Astrocyte (in vitro differentiated cells and primary cell): Measurements from ENCODE around the gene RTL5. TPM values are rescaled to one million over a fixed set of nuclear protein-coding genes. Genes with fewer than 3 reads are reported as not detected.

Source experiments
- DNase-seq: peaks from one replicate; pipeline ENCODE4 v3.0.0-alpha.2; 2010; ENCODE audit warnings: low read depth
- FAIRE-seq: peaks from 2 replicates; lab custom pipeline; 2011; peaks lifted over from hg19 to GRCh38; lab: Jason Lieb, UNC
- H2AFZ ChIP-seq: 2 replicates; pipeline ENCODE4 v1.6.0; 2012; ENCODE audit warnings: low read depth, low read length, inconsistent platforms
- H3K27ac ChIP-seq: 2 replicates; pipeline ENCODE4 v1.5.1; 2011; ENCODE audit warnings: low read depth, low read length, inconsistent platforms
- H3K27me3 ChIP-seq: 2 replicates; pipeline ENCODE4 v1.6.0; 2011; ENCODE audit warnings: low read length, inconsistent platforms; ENCODE audit not compliant: insufficient read depth
- H3K36me3 ChIP-seq: 2 replicates; pipeline ENCODE4 v1.5.1; 2011; ENCODE audit warnings: low read length, inconsistent platforms; ENCODE audit not compliant: insufficient read depth
- H3K4me1 ChIP-seq: 2 replicates; pipeline ENCODE4 v1.5.1; 2011; ENCODE audit warnings: low read length, inconsistent platforms; ENCODE audit not compliant: insufficient read depth
- H3K4me2 ChIP-seq: 2 replicates; pipeline ENCODE4 v1.6.0; 2012; ENCODE audit warnings: low read length, inconsistent platforms
- H3K4me3 ChIP-seq: 2 replicates; pipeline ENCODE4 v1.5.1; 2011; ENCODE audit warnings: low read depth, mild to moderate bottlenecking, low read length, inconsistent platforms; ENCODE audit not compliant: insufficient read depth
- H3K79me2 ChIP-seq: 2 replicates; pipeline ENCODE4 v1.6.0; 2012; ENCODE audit warnings: mild to moderate bottlenecking, low read length, inconsistent platforms; ENCODE audit not compliant: insufficient read depth
- H3K9ac ChIP-seq: 2 replicates; pipeline ENCODE4 v1.6.0; 2012; ENCODE audit warnings: mild to moderate bottlenecking, low read length, inconsistent platforms
- H3K9me3 ChIP-seq: 2 replicates; pipeline ENCODE4 v1.5.1; 2012; ENCODE audit warnings: low read depth, mild to moderate bottlenecking, low read length, inconsistent platforms; ENCODE audit not compliant: insufficient read depth
- H4K20me1 ChIP-seq: 2 replicates; pipeline ENCODE4 v1.6.0; 2012; ENCODE audit warnings: low read length, inconsistent platforms; ENCODE audit not compliant: insufficient read depth
- H3K27ac Mint-ChIP-seq: one replicate; pipeline ENCODE4 v1.8.0; 2021; ENCODE audit warnings: mild to moderate bottlenecking, mixed read lengths; ENCODE audit not compliant: unreplicated experiment
- H3K27me3 Mint-ChIP-seq: one replicate; pipeline ENCODE4 v1.8.0; 2021; ENCODE audit warnings: low read depth, mixed read lengths; ENCODE audit not compliant: unreplicated experiment
- H3K36me3 Mint-ChIP-seq: one replicate; pipeline ENCODE4 v1.8.0; 2021; ENCODE audit warnings: low read depth, mixed read lengths; ENCODE audit not compliant: unreplicated experiment
- H3K4me1 Mint-ChIP-seq: one replicate; pipeline ENCODE4 v1.8.0; 2021; ENCODE audit warnings: low read depth, mixed read lengths; ENCODE audit not compliant: unreplicated experiment
- H3K4me3 Mint-ChIP-seq: one replicate; pipeline ENCODE4 v1.8.0; 2021; ENCODE audit warnings: mild to moderate bottlenecking, moderate library complexity, mixed read lengths; ENCODE audit not compliant: unreplicated experiment
- H3K9me3 Mint-ChIP-seq: one replicate; pipeline ENCODE4 v1.8.0; 2021; ENCODE audit warnings: mild to moderate bottlenecking, mixed read lengths; ENCODE audit not compliant: unreplicated experiment
- EZH2 ChIP-seq: IDR thresholded peaks from 2 replicates; pipeline ENCODE4 v1.6.1; 2012; ENCODE audit warnings: mild to moderate bottlenecking, low read length, inconsistent platforms; ENCODE audit not compliant: insufficient read depth
- total RNA-seq: library from RNA; stranded (reverse); gene quantifications from 2 replicates; pipeline ENCODE4 v1.2.1, GENCODE V29; 2021
- TF ChIP-seq, protein P1 (sequence below): IDR thresholded peaks from 2 replicates; pipeline ENCODE4 v1.5.1; 2011; ENCODE audit warnings: low read depth, mild to moderate bottlenecking, inconsistent platforms, low read length, moderate library complexity; ENCODE audit not compliant: insufficient read depth

RTL5 gene
- total RNA-seq, 1 donor from 2014 or later: 16.1 TPM

DNA sequence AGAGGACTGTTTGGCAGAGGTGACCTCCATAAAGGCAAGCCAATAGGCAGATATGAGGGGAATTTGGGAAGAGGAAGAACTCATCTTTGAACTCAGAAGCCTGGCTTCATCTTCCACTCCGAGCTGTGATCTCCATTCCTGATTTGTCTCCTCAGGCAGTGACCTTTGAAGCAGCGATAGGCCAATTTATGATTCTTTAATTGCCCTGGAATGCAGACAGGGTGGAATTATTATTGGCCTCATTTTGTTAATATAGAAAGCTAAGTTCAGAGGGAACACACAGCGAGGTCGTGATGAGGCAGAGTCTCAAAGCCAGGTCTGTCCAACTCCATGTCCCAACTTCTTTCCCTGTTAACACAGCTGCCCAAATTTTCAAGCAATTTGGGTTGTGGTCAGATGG is 16.9 kb downstream of the RTL5 start:
- H3K9me3 ChIP-seq: no peaks in the 10 kb centered on the region
- no peak overlapping the region for H3K27ac Mint-ChIP-seq
- H3K4me1 Mint-ChIP-seq: no peaks in the 10 kb centered on the region
- no peak overlapping the region for H2AFZ ChIP-seq
- H3K27me3 Mint-ChIP-seq: no peaks in the 10 kb centered on the region
- no peak for TF ChIP-seq EZH2
- TF ChIP-seq, protein P1, sequence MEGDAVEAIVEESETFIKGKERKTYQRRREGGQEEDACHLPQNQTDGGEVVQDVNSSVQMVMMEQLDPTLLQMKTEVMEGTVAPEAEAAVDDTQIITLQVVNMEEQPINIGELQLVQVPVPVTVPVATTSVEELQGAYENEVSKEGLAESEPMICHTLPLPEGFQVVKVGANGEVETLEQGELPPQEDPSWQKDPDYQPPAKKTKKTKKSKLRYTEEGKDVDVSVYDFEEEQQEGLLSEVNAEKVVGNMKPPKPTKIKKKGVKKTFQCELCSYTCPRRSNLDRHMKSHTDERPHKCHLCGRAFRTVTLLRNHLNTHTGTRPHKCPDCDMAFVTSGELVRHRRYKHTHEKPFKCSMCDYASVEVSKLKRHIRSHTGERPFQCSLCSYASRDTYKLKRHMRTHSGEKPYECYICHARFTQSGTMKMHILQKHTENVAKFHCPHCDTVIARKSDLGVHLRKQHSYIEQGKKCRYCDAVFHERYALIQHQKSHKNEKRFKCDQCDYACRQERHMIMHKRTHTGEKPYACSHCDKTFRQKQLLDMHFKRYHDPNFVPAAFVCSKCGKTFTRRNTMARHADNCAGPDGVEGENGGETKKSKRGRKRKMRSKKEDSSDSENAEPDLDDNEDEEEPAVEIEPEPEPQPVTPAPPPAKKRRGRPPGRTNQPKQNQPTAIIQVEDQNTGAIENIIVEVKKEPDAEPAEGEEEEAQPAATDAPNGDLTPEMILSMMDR: no peak
- H3K4me1 ChIP-seq: no peaks in the 10 kb centered on the region
- H3K27ac ChIP-seq: no peak overlapping the region
- H3K4me3 Mint-ChIP-seq: no peak overlapping the region
- no peak overlapping the region for H3K9ac ChIP-seq
- H3K36me3 Mint-ChIP-seq: no peaks in the 10 kb centered on the region
- no peaks in the 10 kb centered on the region for H3K36me3 ChIP-seq
- H3K4me3 ChIP-seq: no peak overlapping the region
- FAIRE-seq (no peak), DNase-seq (no peak)
- H3K79me2 ChIP-seq: no peaks in the 10 kb centered on the region
- H3K4me2 ChIP-seq: no peak overlapping the region
- H4K20me1 ChIP-seq: no peaks in the 10 kb centered on the region
- H3K9me3 Mint-ChIP-seq: no peaks in the 10 kb centered on the region
- no peaks in the 10 kb centered on the region for H3K27me3 ChIP-seq

DNA sequence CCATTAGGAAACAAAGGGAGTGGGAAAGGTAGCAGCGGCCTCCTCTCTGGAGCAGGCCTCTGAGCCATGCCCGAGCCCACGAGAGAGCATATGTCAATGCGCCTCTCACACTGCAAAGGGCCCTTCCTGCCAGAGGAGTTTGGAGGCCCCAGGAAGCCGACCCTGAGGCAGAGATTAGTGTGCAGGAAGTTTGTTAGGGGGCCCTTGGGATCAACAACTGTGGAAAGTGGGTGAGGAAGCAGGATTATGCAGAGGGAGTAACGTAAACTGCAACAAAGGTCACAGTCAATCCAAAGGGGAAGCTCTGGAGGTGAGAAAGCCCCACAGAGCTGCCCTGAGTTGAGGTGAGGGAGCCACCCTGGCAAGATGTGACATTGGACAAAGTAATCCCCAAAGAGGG is 17.4 kb downstream of the RTL5 start:
- H3K4me2 ChIP-seq: no peak overlapping the region
- no peaks in the 10 kb centered on the region for H3K36me3 ChIP-seq
- H3K9me3 ChIP-seq: no peaks in the 10 kb centered on the region
- no peaks in the 10 kb centered on the region for H3K9me3 Mint-ChIP-seq
- H3K36me3 Mint-ChIP-seq: no peaks in the 10 kb centered on the region
- H3K27ac ChIP-seq: no peak overlapping the region
- H3K79me2 ChIP-seq: no peaks in the 10 kb centered on the region
- no peaks in the 10 kb centered on the region for H3K27me3 Mint-ChIP-seq
- H3K4me1 Mint-ChIP-seq: no peaks in the 10 kb centered on the region
- H3K4me1 ChIP-seq: no peaks in the 10 kb centered on the region
- H3K9ac ChIP-seq: no peak overlapping the region
- no peak overlapping the region for H3K4me3 Mint-ChIP-seq
- no peaks in the 10 kb centered on the region for H4K20me1 ChIP-seq
- no peak overlapping the region for H2AFZ ChIP-seq
- FAIRE-seq: no peak
- no peak overlapping the region for H3K27ac Mint-ChIP-seq
- DNase-seq: no peak
- TF ChIP-seq, protein P1: no peak
- TF ChIP-seq EZH2: no peak
- no peak overlapping the region for H3K4me3 ChIP-seq
- no peaks in the 10 kb centered on the region for H3K27me3 ChIP-seq

DNA sequence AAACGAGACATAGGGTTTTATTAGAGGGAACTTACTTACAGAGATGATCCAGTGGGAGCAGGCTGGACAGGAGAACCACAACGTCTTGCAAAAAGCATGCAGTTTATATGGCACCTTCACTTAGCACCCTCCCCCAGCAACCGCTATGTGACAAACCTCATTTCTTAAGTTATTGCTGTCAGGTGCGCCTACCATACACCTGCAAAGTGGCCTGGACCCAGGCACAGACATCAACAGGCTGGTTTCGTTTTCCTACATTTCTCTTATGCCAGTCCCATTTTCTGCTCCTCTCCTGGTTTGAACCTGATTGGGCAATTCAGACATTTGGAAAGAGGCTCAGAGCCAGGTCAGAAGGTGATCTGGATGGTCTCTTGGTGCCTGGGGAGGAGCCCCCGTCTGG is 18.3 kb downstream of the RTL5 start:
- Histone ChIP-seq H4K20me1 (no peaks in the 10 kb centered on the region), H3K79me2 (no peaks in the 10 kb centered on the region), H2AFZ (no peak overlapping the region), H3K27ac (no peak overlapping the region), H3K4me3 (no peak overlapping the region), H3K9ac (no peak overlapping the region), H3K9me3 (no peaks in the 10 kb centered on the region), H3K36me3 (no peaks in the 10 kb centered on the region), H3K27me3 (no peaks in the 10 kb centered on the region), H3K4me2 (no peak overlapping the region), H3K4me1 (no peaks in the 10 kb centered on the region)
- Mint-ChIP-seq H3K27ac (no peak overlapping the region), H3K36me3 (no peaks in the 10 kb centered on the region), H3K4me1 (no peaks in the 10 kb centered on the region), H3K9me3 (no peaks in the 10 kb centered on the region), H3K4me3 (no peak overlapping the region), H3K27me3 (no peaks in the 10 kb centered on the region)
- TF ChIP-seq, protein P1: no peak
- no peak for TF ChIP-seq EZH2
- DNase-seq (no peak), FAIRE-seq (no peak)
